ENCODE results near the gene HOMER2. TPM values are rescaled to one million over a fixed set of nuclear protein-coding genes. Genes with fewer than 3 reads are reported as not detected.

HOMER2 gene
- total RNA-seq, 1 donor from 2014 or later, result 48.5 TPM

- no peak overlapping the region for H3K4me3 ChIP-seq
- TF ChIP-seq CTCF (IDR thresholded peaks at IDR 0.05; ENCODE audit: borderline replicate concordance), result no peak
- H3K9me3 ChIP-seq (replicated peaks), result no peaks in the 10 kb centered on the region
- DNase-seq, result no peak
- H3K27me3 ChIP-seq (ENCODE audit: low read depth), result no peaks in the 10 kb centered on the region
- intact Hi-C loops (cut with micrococcal nuclease), result no loop called here
- peaks cover 21% of the 10 kb centered on the region for H3K4me1 ChIP-seq
- no peaks in the 10 kb centered on the region for H3K36me3 ChIP-seq
- no peak overlapping the region for H3K27ac ChIP-seq (replicated peaks)
Measured at GRCh38 chr15:82966671-82967071, 14.2 kb upstream of the HOMER2 start.

GRCh38 chr15:82964890-82965289 lies 12.4 kb upstream of the HOMER2 start:
- H3K4me3 ChIP-seq, result no peak overlapping the region
- no peaks in the 10 kb centered on the region for H3K36me3 ChIP-seq
- no peaks in the 10 kb centered on the region for H3K9me3 ChIP-seq (replicated peaks)
- no peak for TF ChIP-seq CTCF (IDR thresholded peaks at IDR 0.05; ENCODE audit: borderline replicate concordance)
- intact Hi-C loops (cut with micrococcal nuclease), result no loop called here
- H3K4me1 ChIP-seq, result peaks cover 10% of the 10 kb centered on the region
- no peak for DNase-seq
- H3K27me3 ChIP-seq (ENCODE audit: low read depth), result no peaks in the 10 kb centered on the region
- H3K27ac ChIP-seq (replicated peaks), result no peak overlapping the region

GRCh38 chr15:82963471-82964341 lies 11.2 kb upstream of the HOMER2 start:
- H3K36me3 ChIP-seq, result no peaks in the 10 kb centered on the region
- no peaks in the 10 kb centered on the region for H3K9me3 ChIP-seq (replicated peaks)
- H3K27me3 ChIP-seq (ENCODE audit: low read depth), result no peaks in the 10 kb centered on the region
- no peak overlapping the region for H3K4me3 ChIP-seq
- intact Hi-C loops (cut with micrococcal nuclease), result no loop called here
- DNase-seq, result no peak
- H3K4me1 ChIP-seq, result peaks cover 20% of the 10 kb centered on the region
- peak overlapping the region; percentile 48 for H3K27ac ChIP-seq (replicated peaks)
- no peak for TF ChIP-seq CTCF (IDR thresholded peaks at IDR 0.05; ENCODE audit: borderline replicate concordance)

GRCh38 chr15:82960766-82961165 lies 8.2 kb upstream of the HOMER2 start:
- intact Hi-C loops (cut with micrococcal nuclease), result no loop called here
- Histone ChIP-seq H3K36me3 (no peaks in the 10 kb centered on the region), H3K27ac (replicated peaks) (no peak overlapping the region), H3K4me1 (peaks cover 25% of the 10 kb centered on the region), H3K4me3 (no peak overlapping the region), H3K9me3 (replicated peaks) (no peaks in the 10 kb centered on the region), H3K27me3 (ENCODE audit: low read depth) (no peaks in the 10 kb centered on the region)
- no peak for DNase-seq
- no peak for TF ChIP-seq CTCF (IDR thresholded peaks at IDR 0.05; ENCODE audit: borderline replicate concordance)

DNA sequence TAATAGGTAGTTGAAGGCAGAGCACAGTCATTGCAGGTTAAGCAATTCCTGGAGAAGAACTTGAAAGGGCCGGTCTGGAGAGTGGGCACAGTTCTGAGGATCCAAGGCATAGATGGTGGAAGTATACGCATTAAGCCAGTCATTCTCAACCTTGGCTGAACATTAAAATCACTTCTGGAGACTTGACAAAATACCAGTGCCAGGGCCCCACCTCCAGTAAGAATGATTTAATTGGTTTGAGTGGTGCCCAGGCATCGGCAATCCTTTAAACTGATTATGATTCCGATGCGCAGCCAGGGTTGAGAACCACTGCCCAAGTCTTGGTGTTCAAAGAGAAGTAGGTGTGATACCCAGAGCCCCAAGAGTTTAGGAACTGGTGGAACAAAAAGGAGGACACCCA lies 6.9 kb upstream of the HOMER2 start:
- H3K9me3 ChIP-seq (replicated peaks), result no peaks in the 10 kb centered on the region
- no peak overlapping the region for H3K27ac ChIP-seq (replicated peaks)
- H3K27me3 ChIP-seq (ENCODE audit: low read depth), result no peaks in the 10 kb centered on the region
- no peak for TF ChIP-seq CTCF (IDR thresholded peaks at IDR 0.05; ENCODE audit: borderline replicate concordance)
- intact Hi-C loops (cut with micrococcal nuclease), result no loop called here
- no peaks in the 10 kb centered on the region for H3K36me3 ChIP-seq
- no peak overlapping the region for H3K4me3 ChIP-seq
- no peak for DNase-seq
- H3K4me1 ChIP-seq, result peaks cover 25% of the 10 kb centered on the region
